ENCODE data around the gene C14orf180.

C14orf180 gene

GRCh38 chr14:104600805-104601204 is 21.2 kb downstream of the C14orf180 start:
- DNase-seq (ENCODE audit: insufficient read length, low spot score) (no peak), FAIRE-seq (no peak)
- TF ChIP-seq POLR2AphosphoS5 (IDR thresholded peaks at IDR 0.05; ENCODE audit: low read depth, low read length): no peak
- TF ChIP-seq PAX5 (IDR thresholded peaks at IDR 0.05; ENCODE audit: insufficient read depth, low read length, severe bottlenecking): no peak

- DNase-seq (ENCODE audit: insufficient read length, low spot score) (no peak), FAIRE-seq (no peak)
- TF ChIP-seq TAF1 (IDR thresholded peaks at IDR 0.05; ENCODE audit: low read depth, low read length) (no peak), SPI1 (IDR thresholded peaks at IDR 0.05; ENCODE audit: low read depth, low read length) (no peak), PAX5 (IDR thresholded peaks at IDR 0.05; ENCODE audit: insufficient read depth, low read length, severe bottlenecking) (no peak), POU2F2 (IDR thresholded peaks at IDR 0.05; ENCODE audit: low read depth, low read length) (no peak), POLR2A (IDR thresholded peaks at IDR 0.05; ENCODE audit: low read depth, low read length) (no peak), POLR2AphosphoS5 (IDR thresholded peaks at IDR 0.05; ENCODE audit: low read depth, low read length) (no peak)
These were observed 22.2 kb downstream of the C14orf180 start for GRCh38 chr14:104601786-104602185.

GRCh38 chr14:104602315-104602932 is 22.9 kb downstream of the C14orf180 start:
- DNase-seq (ENCODE audit: insufficient read length, low spot score): no peak
- TF ChIP-seq POLR2A (IDR thresholded peaks at IDR 0.05; ENCODE audit: low read depth, low read length) (no peak), PAX5 (IDR thresholded peaks at IDR 0.05; ENCODE audit: insufficient read depth, low read length, severe bottlenecking) (no peak)
- no peak for FAIRE-seq

- FAIRE-seq (no peak), DNase-seq (ENCODE audit: insufficient read length, low spot score) (no peak)
- no peak for TF ChIP-seq PAX5 (IDR thresholded peaks at IDR 0.05; ENCODE audit: insufficient read depth, low read length, severe bottlenecking)
- no peak for TF ChIP-seq POU2F2 (IDR thresholded peaks at IDR 0.05; ENCODE audit: low read depth, low read length)
- no peak for TF ChIP-seq SPI1 (IDR thresholded peaks at IDR 0.05; ENCODE audit: low read depth, low read length)
- TF ChIP-seq POLR2A (IDR thresholded peaks at IDR 0.05; ENCODE audit: low read depth, low read length): no peak
These were observed 23.4 kb downstream of the C14orf180 start for GRCh38 chr14:104602933-104603325.

GRCh38 chr14:104603711-104604401 is 24.3 kb downstream of the C14orf180 start:
- DNase-seq (ENCODE audit: insufficient read length, low spot score) (peak; percentile 17), FAIRE-seq (no peak)
- TF ChIP-seq SPI1 (IDR thresholded peaks at IDR 0.05; ENCODE audit: low read depth, low read length) (no peak), PAX5 (IDR thresholded peaks at IDR 0.05; ENCODE audit: insufficient read depth, low read length, severe bottlenecking) (no peak), TAF1 (IDR thresholded peaks at IDR 0.05; ENCODE audit: low read depth, low read length) (no peak), POU2F2 (IDR thresholded peaks at IDR 0.05; ENCODE audit: low read depth, low read length) (no peak), POLR2A (IDR thresholded peaks at IDR 0.05; ENCODE audit: low read depth, low read length) (no peak), POLR2AphosphoS5 (IDR thresholded peaks at IDR 0.05; ENCODE audit: low read depth, low read length) (no peak)

- no peak for TF ChIP-seq POLR2AphosphoS5 (IDR thresholded peaks at IDR 0.05; ENCODE audit: low read depth, low read length)
- no peak for TF ChIP-seq SPI1 (IDR thresholded peaks at IDR 0.05; ENCODE audit: low read depth, low read length)
- TF ChIP-seq POLR2A (IDR thresholded peaks at IDR 0.05; ENCODE audit: low read depth, low read length): no peak
- no peak for TF ChIP-seq POU2F2 (IDR thresholded peaks at IDR 0.05; ENCODE audit: low read depth, low read length)
- DNase-seq (ENCODE audit: insufficient read length, low spot score) (peak; percentile 43), FAIRE-seq (no peak)
These were observed 25.2 kb downstream of the C14orf180 start, which contains the start of gene TMEM179 for GRCh38 chr14:104604458-104605449. Gene TMEM179, minus strand, starts transcription at chr14:104604772. Its CDS starts 31 bp downstream, at chr14:104604741.

GRCh38 chr14:104609666-104610065 is 30.1 kb downstream of the C14orf180 start:
- FAIRE-seq: no peak
- no peak for TF ChIP-seq POLR2A (IDR thresholded peaks at IDR 0.05; ENCODE audit: low read depth, low read length)
- no peak for TF ChIP-seq POU2F2 (IDR thresholded peaks at IDR 0.05; ENCODE audit: low read depth, low read length)
- TF ChIP-seq TAF1 (IDR thresholded peaks at IDR 0.05; ENCODE audit: low read depth, low read length): no peak
- TF ChIP-seq POLR2AphosphoS5 (IDR thresholded peaks at IDR 0.05; ENCODE audit: low read depth, low read length): no peak
- no peak for TF ChIP-seq PAX5 (IDR thresholded peaks at IDR 0.05; ENCODE audit: insufficient read depth, low read length, severe bottlenecking)
- TF ChIP-seq SPI1 (IDR thresholded peaks at IDR 0.05; ENCODE audit: low read depth, low read length): no peak
- DNase-seq (ENCODE audit: insufficient read length, low spot score): no peak

- TF ChIP-seq SPI1 (IDR thresholded peaks at IDR 0.05; ENCODE audit: low read depth, low read length) (no peak), PAX5 (IDR thresholded peaks at IDR 0.05; ENCODE audit: insufficient read depth, low read length, severe bottlenecking) (no peak), POU2F2 (IDR thresholded peaks at IDR 0.05; ENCODE audit: low read depth, low read length) (no peak), POLR2A (IDR thresholded peaks at IDR 0.05; ENCODE audit: low read depth, low read length) (no peak), TAF1 (IDR thresholded peaks at IDR 0.05; ENCODE audit: low read depth, low read length) (no peak), POLR2AphosphoS5 (IDR thresholded peaks at IDR 0.05; ENCODE audit: low read depth, low read length) (no peak)
- no peak for FAIRE-seq
- no peak for DNase-seq (ENCODE audit: insufficient read length, low spot score)
These were observed 31.3 kb downstream of the C14orf180 start for GRCh38 chr14:104610749-104611310.

- FAIRE-seq: no peak
- no peak for TF ChIP-seq PAX5 (IDR thresholded peaks at IDR 0.05; ENCODE audit: insufficient read depth, low read length, severe bottlenecking)
- no peak for TF ChIP-seq TAF1 (IDR thresholded peaks at IDR 0.05; ENCODE audit: low read depth, low read length)
- TF ChIP-seq POU2F2 (IDR thresholded peaks at IDR 0.05; ENCODE audit: low read depth, low read length): no peak
- no peak for TF ChIP-seq SPI1 (IDR thresholded peaks at IDR 0.05; ENCODE audit: low read depth, low read length)
- no peak for TF ChIP-seq POLR2A (IDR thresholded peaks at IDR 0.05; ENCODE audit: low read depth, low read length)
- TF ChIP-seq POLR2AphosphoS5 (IDR thresholded peaks at IDR 0.05; ENCODE audit: low read depth, low read length): no peak
- DNase-seq (ENCODE audit: insufficient read length, low spot score): no peak
These were observed 32.3 kb downstream of the C14orf180 start for GRCh38 chr14:104611881-104612280.
